ENCODE measurements around the gene RGPD4. TPM values are rescaled to one million over a fixed set of nuclear protein-coding genes. Genes with fewer than 3 reads are reported as not detected.

Gene RGPD4
- total RNA-seq = not detected in 2 replicates

GRCh38 chr2:107826749-107827148 lies at the start of gene RGPD4:
Gene RGPD4, plus strand, starts transcription at chr2:107826892. Its CDS starts 122 bp downstream, at chr2:107827014.

Other genes with a start within 250 kb of the RGPD4 start
- gene SLC5A7, start 159.6 kb downstream of the RGPD4 start, total RNA-seq = not detected in 2 replicates